Endothelial cell of umbilical vein (primary cell): ENCODE results near the gene ATG4D. TPM values are rescaled to one million over a fixed set of nuclear protein-coding genes. Genes with fewer than 3 reads are reported as not detected.

Experiments used
- BruUV-seq: library from RNA; stranded (reverse); fragments of 400-500 nt; replicated peaks from 2 replicates; lab custom pipeline; 2021; lab: Mats Ljungman, UMichigan
- CTCF ChIA-PET: fragments of 300-600, 350-600 bp; sonication (Branson Sonifier 250); formaldehyde crosslinking; loops from one replicate; lab custom pipeline; 2021; ENCODE audit warnings: antibody characterized with exemption, inconsistent platforms; lab: Charles Lee
- POLR2A ChIA-PET: fragments of 300-600, 350-600 bp; sonication (Branson Sonifier 250); formaldehyde crosslinking; loops from one replicate; lab custom pipeline; 2021; ENCODE audit warnings: antibody characterized with exemption, inconsistent platforms; lab: Charles Lee
- DNase-seq: peaks from one replicate; pipeline ENCODE4 v3.0.0-alpha.2; 2011; ENCODE audit warnings: low read depth, low spot score
- FAIRE-seq: peaks from 2 replicates; lab custom pipeline; 2011; peaks lifted over from hg19 to GRCh38; lab: Jason Lieb, UNC
- H2AFZ ChIP-seq: 2 replicates; pipeline ENCODE4 v1.6.0; 2012; ENCODE audit warnings: low read depth, low read length, control low read depth, inconsistent platforms
- H3K27ac ChIP-seq: 2 replicates; pipeline ENCODE4 v1.5.1; 2011; ENCODE audit warnings: low read depth, mild to moderate bottlenecking, control low read depth, low read length, moderate library complexity; ENCODE audit not compliant: insufficient read depth
- H3K27me3 ChIP-seq, 2 experiments: 2 replicates each; pipeline versions ENCODE4 v1.6.0 to v1.6.1; 2011; ENCODE audit warnings: low read length in 2 of 2, mixed read lengths in 1 of 2; ENCODE audit not compliant: control insufficient read depth in 2 of 2, insufficient read depth in 2 of 2
- H3K36me3 ChIP-seq, 2 experiments: 2 replicates in 1 of 2; 3 replicates in 1 of 2; pipeline ENCODE4 v1.5.1; 2011; ENCODE audit warnings: low read length in 2 of 2, mild to moderate bottlenecking in 1 of 2, moderate library complexity in 1 of 2; ENCODE audit not compliant: control insufficient read depth in 2 of 2, insufficient read depth in 2 of 2; ENCODE audit errors: extremely low read depth in 1 of 2
- H3K4me1 ChIP-seq: 3 replicates; pipeline ENCODE4 v1.5.1; 2011; ENCODE audit warnings: mild to moderate bottlenecking, low read length; ENCODE audit not compliant: control insufficient read depth, insufficient read depth; ENCODE audit errors: extremely low read depth
- H3K4me2 ChIP-seq: 2 replicates; pipeline ENCODE4 v1.6.1; 2011; ENCODE audit warnings: low read length, control low read depth, mixed read lengths; ENCODE audit not compliant: insufficient read depth
- H3K4me3 ChIP-seq, 3 experiments: fragments of 200-600 bp in 1 of 3; sonication (generic), shearing (Covaris generic) in 1 of 3; replicated peaks in 1 of 3; 2 replicates each; pipeline ENCODE4 v1.5.1; 2011 to 2016; ENCODE audit warnings: control low read depth in 3 of 3, low read length in 3 of 3, mild to moderate bottlenecking in 2 of 3, inconsistent platforms in 1 of 3, low read depth in 1 of 3, moderate library complexity in 1 of 3; ENCODE audit not compliant: insufficient read depth in 1 of 3
- H3K79me2 ChIP-seq: 2 replicates; pipeline ENCODE4 v1.6.0; 2012; ENCODE audit warnings: low read length, inconsistent platforms; ENCODE audit not compliant: control insufficient read depth, insufficient read depth
- H3K9ac ChIP-seq: replicated peaks from 2 replicates; pipeline ENCODE3; 2011; ENCODE audit warnings: low read length, control low read depth; ENCODE audit not compliant: insufficient read depth; ENCODE audit errors: extremely low read depth
- H3K9me1 ChIP-seq: replicated peaks from 3 replicates; pipeline ENCODE4 v1.6.0; 2011; ENCODE audit warnings: mild to moderate bottlenecking, low read length; ENCODE audit not compliant: control insufficient read depth, insufficient read depth; ENCODE audit errors: extremely low read depth
- H3K9me3 ChIP-seq: replicated peaks from 2 replicates; pipeline ENCODE4 v1.5.1; 2012; ENCODE audit warnings: low read length, inconsistent platforms; ENCODE audit not compliant: control insufficient read depth, insufficient read depth
- H4K20me1 ChIP-seq: replicated peaks from 2 replicates; pipeline ENCODE3; 2011; ENCODE audit warnings: mild to moderate bottlenecking, low read length; ENCODE audit not compliant: control insufficient read depth, insufficient read depth; ENCODE audit errors: extremely low read depth
- EZH2 ChIP-seq: IDR thresholded peaks from 2 replicates; pipeline ENCODE4 v1.6.1; 2012; ENCODE audit warnings: borderline replicate concordance, low read depth, mild to moderate bottlenecking, moderate library complexity, low read length, inconsistent platforms; ENCODE audit not compliant: severe bottlenecking
- FOS ChIP-seq: IDR thresholded peaks from 2 replicates; pipeline ENCODE4 v1.6.1; 2011; ENCODE audit warnings: mild to moderate bottlenecking, low read length, moderate library complexity, borderline replicate concordance; ENCODE audit not compliant: insufficient read depth
- GATA2 ChIP-seq: IDR thresholded peaks from 2 replicates; pipeline ENCODE4 v1.7.0; 2011; ENCODE audit warnings: low read depth, mild to moderate bottlenecking, moderate library complexity, mixed read lengths, low read length; ENCODE audit not compliant: insufficient read length, insufficient read depth
- JUN ChIP-seq: IDR thresholded peaks from 2 replicates; pipeline ENCODE4 v1.6.1; 2011; ENCODE audit warnings: borderline replicate concordance, low read depth; ENCODE audit not compliant: insufficient read length, insufficient read depth
- MYC ChIP-seq: IDR thresholded peaks from one replicate; pipeline ENCODE4 v1.6.1; 2011; ENCODE audit warnings: mild to moderate bottlenecking, low read depth, low read length
- POLR2A ChIP-seq: IDR thresholded peaks from 2 replicates; pipeline ENCODE4 v1.6.1; 2012; ENCODE audit warnings: low read depth, mild to moderate bottlenecking, control low read depth, low read length
- POLR2AphosphoS5 ChIP-seq: IDR thresholded peaks from 2 replicates; pipeline ENCODE4 v1.6.1; 2012; ENCODE audit warnings: low read depth, mild to moderate bottlenecking, control low read depth, low read length, moderate library complexity; ENCODE audit not compliant: insufficient read depth
- dilution Hi-C: fragments of 300-500 bp; cut with MboI; formaldehyde crosslinking; loops from one replicate; pipeline ENCODE4 v1.15.0; 2019; ENCODE audit warnings: low sequenced_read_pairs; ENCODE audit not compliant: extremely low pct_ligation_motif_present
- intact Hi-C: fragments of 100-400 bp; cut with micrococcal nuclease; formaldehyde crosslinking; loops from one replicate; pipeline ENCODE4 v1.10.0; 2022
- polyA plus RNA-seq, 4 experiments: library from polyadenylated mRNA; depleted of rRNA in 3 of 4; stranded (reverse) in 3 of 4; unstranded in 1 of 4; fragments of >200 nt; gene quantifications; 2 replicates each; pipeline versions ENCODE4 v1.2.1 to v1.2.3, GENCODE V29; 2011 to 2012; ENCODE audit warnings: missing spikeins in 1 of 4
- total RNA-seq: library from RNA; stranded (reverse); gene quantifications from 2 replicates; pipeline ENCODE4 v1.2.3, GENCODE V29; 2021
- TF ChIP-seq, protein P1 (sequence below), 2 donors: IDR thresholded peaks; 1 replicate in 1 of 2; 2 replicates in 1 of 2; pipeline ENCODE4 v1.5.1; 2011; ENCODE audit warnings: low read length in 2 of 2, mild to moderate bottlenecking in 2 of 2, moderate library complexity in 2 of 2, control low read depth in 1 of 2, inconsistent platforms in 1 of 2, low read depth in 1 of 2; ENCODE audit not compliant: insufficient read depth in 1 of 2; ENCODE audit errors: extremely low read depth in 1 of 2
- TF ChIP-seq, protein P2 (sequence below): IDR thresholded peaks from 2 replicates; pipeline ENCODE4 v1.6.1; 2011; ENCODE audit not compliant: insufficient read depth, insufficient read length

The ATG4D gene
- total and polyA plus RNA-seq, 2 donors (not counting 3 experiments of a cell fraction or from before 2014, with no cell fraction given): 19.8 to 24.9 TPM

DNA sequence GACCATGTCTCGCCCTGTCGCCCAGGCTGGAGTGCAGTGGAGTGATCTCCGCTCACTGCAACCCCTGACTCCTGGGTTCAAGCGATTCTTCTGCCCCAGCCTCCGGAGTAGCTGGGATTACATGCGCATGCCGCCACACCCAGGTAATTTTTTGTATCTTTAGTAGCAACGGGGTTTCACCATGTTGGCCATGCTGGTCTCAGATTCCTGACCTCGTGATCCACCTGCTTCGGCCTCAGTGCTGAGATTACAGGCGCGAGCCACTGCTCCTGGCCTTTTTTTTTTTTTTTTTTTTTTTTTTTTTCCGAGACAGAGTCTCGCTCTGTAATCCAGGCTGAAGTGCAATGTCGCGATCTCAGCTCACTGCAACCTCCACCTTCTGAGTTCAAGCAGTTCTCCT, 35.7 kb upstream of the ATG4D start:
- no peak overlapping the region for H3K4me3 ChIP-seq
- no peak for FAIRE-seq
- no peak overlapping the region for H3K4me2 ChIP-seq
- H4K20me1 ChIP-seq: no peaks in the 10 kb centered on the region
- H3K27me3 ChIP-seq: peaks cover under 1 to 6% of the 10 kb centered on the region in 2 experiments
- no peak overlapping the region for H3K27ac ChIP-seq
- BruUV-seq: no TSS peak
- H3K9me3 ChIP-seq: no peaks in the 10 kb centered on the region
- no peaks in the 10 kb centered on the region for H3K36me3 ChIP-seq
- intact Hi-C loops (loop anchor here (10.0 kb wide), 1 partner anchor 587 kb away; no protein-coding TSS in a partner anchor), dilution Hi-C loops (no loop called here)
- no peak overlapping the region for H3K9ac ChIP-seq
- H2AFZ ChIP-seq: no peak overlapping the region
- no peaks in the 10 kb centered on the region for H3K4me1 ChIP-seq
- ChIA-PET CTCF (interaction anchor here (0.6 to 2.9 kb wide), 10 partner anchors 9 to 208 kb away, joined by 3 to 23 read pairs (median 4); partner anchors contain the start of gene S1PR5), POLR2A (no interaction called here)
- no peak for DNase-seq
- TF ChIP-seq MYC: no peak
- TF ChIP-seq, protein P1, sequence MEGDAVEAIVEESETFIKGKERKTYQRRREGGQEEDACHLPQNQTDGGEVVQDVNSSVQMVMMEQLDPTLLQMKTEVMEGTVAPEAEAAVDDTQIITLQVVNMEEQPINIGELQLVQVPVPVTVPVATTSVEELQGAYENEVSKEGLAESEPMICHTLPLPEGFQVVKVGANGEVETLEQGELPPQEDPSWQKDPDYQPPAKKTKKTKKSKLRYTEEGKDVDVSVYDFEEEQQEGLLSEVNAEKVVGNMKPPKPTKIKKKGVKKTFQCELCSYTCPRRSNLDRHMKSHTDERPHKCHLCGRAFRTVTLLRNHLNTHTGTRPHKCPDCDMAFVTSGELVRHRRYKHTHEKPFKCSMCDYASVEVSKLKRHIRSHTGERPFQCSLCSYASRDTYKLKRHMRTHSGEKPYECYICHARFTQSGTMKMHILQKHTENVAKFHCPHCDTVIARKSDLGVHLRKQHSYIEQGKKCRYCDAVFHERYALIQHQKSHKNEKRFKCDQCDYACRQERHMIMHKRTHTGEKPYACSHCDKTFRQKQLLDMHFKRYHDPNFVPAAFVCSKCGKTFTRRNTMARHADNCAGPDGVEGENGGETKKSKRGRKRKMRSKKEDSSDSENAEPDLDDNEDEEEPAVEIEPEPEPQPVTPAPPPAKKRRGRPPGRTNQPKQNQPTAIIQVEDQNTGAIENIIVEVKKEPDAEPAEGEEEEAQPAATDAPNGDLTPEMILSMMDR (IDR thresholded peaks at IDR 0.05; ENCODE audit: extremely low read depth in 1 of 2, insufficient read depth in 1 of 2, low read depth in 1 of 2, low read length in 2 of 2): no peak
- no peak for TF ChIP-seq JUN
- no peak for TF ChIP-seq POLR2A
- no peak for TF ChIP-seq POLR2AphosphoS5
- TF ChIP-seq, protein P2, sequence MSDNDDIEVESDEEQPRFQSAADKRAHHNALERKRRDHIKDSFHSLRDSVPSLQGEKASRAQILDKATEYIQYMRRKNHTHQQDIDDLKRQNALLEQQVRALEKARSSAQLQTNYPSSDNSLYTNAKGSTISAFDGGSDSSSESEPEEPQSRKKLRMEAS: no peak
- no peak for TF ChIP-seq EZH2
- TF ChIP-seq GATA2: no peak
- no peak for TF ChIP-seq FOS
- H3K79me2 ChIP-seq: no peaks in the 10 kb centered on the region
- no peaks in the 10 kb centered on the region for H3K9me1 ChIP-seq
